ENCODE results near the gene LRCH3.

The LRCH3 gene

DNA sequence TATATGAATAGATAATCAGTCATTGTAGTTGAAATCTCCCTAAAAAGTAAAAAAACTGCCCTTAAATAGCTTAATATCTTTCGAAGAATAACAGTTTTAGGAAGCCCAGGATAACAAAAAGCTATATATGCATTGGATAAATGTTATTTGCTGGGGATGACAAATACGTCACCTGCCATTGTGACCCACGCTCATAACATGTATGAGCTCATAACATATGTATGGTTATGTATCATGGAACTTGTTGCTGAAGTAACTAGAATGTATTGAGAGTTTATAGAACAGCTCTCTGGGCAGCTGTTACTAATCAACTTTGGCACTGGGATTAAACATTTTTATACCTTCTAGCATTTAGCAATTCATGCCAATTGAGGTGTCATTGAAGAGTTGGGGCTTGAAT lies 1.7 kb upstream of the LRCH3 start:
- no peak for TF ChIP-seq CTCF (IDR thresholded peaks at IDR 0.05; ENCODE audit: borderline replicate concordance, control extremely low read depth, extremely low read depth, insufficient read depth, missing control alignments)
- DNase-seq (ENCODE audit: low spot score): no peak
- in situ Hi-C loops (cut with MboI; ENCODE audit: low sequenced_read_pairs, unreplicated experiment): no loop called here

- DNase-seq (ENCODE audit: low spot score): no peak
- TF ChIP-seq CTCF (IDR thresholded peaks at IDR 0.05; ENCODE audit: borderline replicate concordance, control extremely low read depth, extremely low read depth, insufficient read depth, missing control alignments): no peak
- in situ Hi-C loops (cut with MboI; ENCODE audit: low sequenced_read_pairs, unreplicated experiment): no loop called here
Observed at GRCh38 chr3:197790033-197790432, 1.0 kb upstream of the LRCH3 start.

GRCh38 chr3:197791892-197792647 lies 1.0 kb downstream of the LRCH3 start:
- DNase-seq (ENCODE audit: low spot score): peak; percentile 61
- in situ Hi-C loops (cut with MboI; ENCODE audit: low sequenced_read_pairs, unreplicated experiment): no loop called here
- no peak for TF ChIP-seq CTCF (IDR thresholded peaks at IDR 0.05; ENCODE audit: borderline replicate concordance, control extremely low read depth, extremely low read depth, insufficient read depth, missing control alignments)

GRCh38 chr3:197793247-197793646 lies 2.2 kb downstream of the LRCH3 start:
- TF ChIP-seq CTCF (IDR thresholded peaks at IDR 0.05; ENCODE audit: borderline replicate concordance, control extremely low read depth, extremely low read depth, insufficient read depth, missing control alignments): no peak
- DNase-seq (ENCODE audit: low spot score): peak; percentile 57
- in situ Hi-C loops (cut with MboI; ENCODE audit: low sequenced_read_pairs, unreplicated experiment): no loop called here

- TF ChIP-seq CTCF (IDR thresholded peaks at IDR 0.05; ENCODE audit: borderline replicate concordance, control extremely low read depth, extremely low read depth, insufficient read depth, missing control alignments): no peak
- in situ Hi-C loops (cut with MboI; ENCODE audit: low sequenced_read_pairs, unreplicated experiment): no loop called here
- no peak for DNase-seq (ENCODE audit: low spot score)
Observed at GRCh38 chr3:197794115-197794514, 3.1 kb downstream of the LRCH3 start.

GRCh38 chr3:197795200-197795599 lies 4.1 kb downstream of the LRCH3 start:
- no peak for DNase-seq (ENCODE audit: low spot score)
- TF ChIP-seq CTCF (IDR thresholded peaks at IDR 0.05; ENCODE audit: borderline replicate concordance, control extremely low read depth, extremely low read depth, insufficient read depth, missing control alignments): no peak
- in situ Hi-C loops (cut with MboI; ENCODE audit: low sequenced_read_pairs, unreplicated experiment): no loop called here

All from GM13976 (cell line).